H1 (cell line): ENCODE data around the gene CCDC88C.

Experiments used
- ATF3 ChIP-seq: IDR thresholded peaks from 2 replicates; pipeline ENCODE4 v1.6.1; 2011; ENCODE audit warnings: low read depth, mild to moderate bottlenecking, low read length; ENCODE audit not compliant: insufficient read depth
- BRCA1 ChIP-seq: IDR thresholded peaks from 2 replicates; pipeline ENCODE4 v1.6.1; 2012; ENCODE audit warnings: low read depth, low read length, improper control_type of control experiment
- CEBPB ChIP-seq: IDR thresholded peaks from 2 replicates; pipeline ENCODE4 v1.6.1; 2012; ENCODE audit warnings: low read depth, low read length
- CHD2 ChIP-seq: IDR thresholded peaks from 2 replicates; pipeline ENCODE4 v1.6.1; 2012; ENCODE audit warnings: low read length, improper control_type of control experiment
- CTCF ChIP-seq, 3 experiments: IDR thresholded peaks; 1 replicate in 2 of 3; 2 replicates in 1 of 3; pipeline versions ENCODE4 v1.5.1 to v1.6.1; 2011; ENCODE audit warnings: low read length in 3 of 3, mild to moderate bottlenecking in 3 of 3, inconsistent platforms in 2 of 3, low read depth in 1 of 3, moderate library complexity in 1 of 3; ENCODE audit not compliant: insufficient read depth in 1 of 3; ENCODE audit errors: control extremely low read depth in 1 of 3
- MAFK ChIP-seq: IDR thresholded peaks from 2 replicates; pipeline ENCODE4 v1.6.1; 2012; ENCODE audit warnings: low read depth, mild to moderate bottlenecking, improper control_type of control experiment, low read length
- POLR2A ChIP-seq, 2 experiments: IDR thresholded peaks; 1 replicate in 1 of 2; 2 replicates in 1 of 2; pipeline ENCODE4 v1.6.1; 2011; ENCODE audit warnings: low read depth in 2 of 2, low read length in 2 of 2, mild to moderate bottlenecking in 2 of 2; ENCODE audit errors: control extremely low read depth in 1 of 2
- RAD21 ChIP-seq, 2 experiments: IDR thresholded peaks in 1 of 2; conservative IDR thresholded peaks in 1 of 2; 2 replicates each; pipeline ENCODE4 v1.6.1; 2011; ENCODE audit warnings: low read depth in 2 of 2, low read length in 2 of 2, improper control_type of control experiment in 1 of 2, inconsistent platforms in 1 of 2, mild to moderate bottlenecking in 1 of 2, moderate library complexity in 1 of 2
- TAF1 ChIP-seq: IDR thresholded peaks from 2 replicates; pipeline ENCODE4 v1.6.1; 2011; ENCODE audit warnings: mild to moderate bottlenecking, low read depth, low read length
- TF ChIP-seq, protein P1 (sequence below): IDR thresholded peaks from 2 replicates; pipeline ENCODE4 v1.6.1; 2011; ENCODE audit warnings: low read length, improper control_type of control experiment
- TF ChIP-seq, protein P2 (sequence below): IDR thresholded peaks from 2 replicates; pipeline ENCODE4 v1.6.1; 2012; ENCODE audit warnings: inconsistent platforms

GRCh38 chr14:91324606-91325575 is 92.7 kb downstream of the CCDC88C start:
- no peak for TF ChIP-seq POLR2A (IDR thresholded peaks at IDR 0.05; ENCODE audit: control extremely low read depth in 1 of 2, low read depth in 2 of 2, low read length in 2 of 2)
- no peak for TF ChIP-seq MAFK
- no peak for TF ChIP-seq ATF3
- TF ChIP-seq CTCF (IDR thresholded peaks at IDR 0.05; ENCODE audit: control extremely low read depth in 1 of 3, insufficient read depth in 1 of 3, low read depth in 1 of 3, low read length in 3 of 3): no peak
- TF ChIP-seq TAF1: no peak
- TF ChIP-seq, protein P1, sequence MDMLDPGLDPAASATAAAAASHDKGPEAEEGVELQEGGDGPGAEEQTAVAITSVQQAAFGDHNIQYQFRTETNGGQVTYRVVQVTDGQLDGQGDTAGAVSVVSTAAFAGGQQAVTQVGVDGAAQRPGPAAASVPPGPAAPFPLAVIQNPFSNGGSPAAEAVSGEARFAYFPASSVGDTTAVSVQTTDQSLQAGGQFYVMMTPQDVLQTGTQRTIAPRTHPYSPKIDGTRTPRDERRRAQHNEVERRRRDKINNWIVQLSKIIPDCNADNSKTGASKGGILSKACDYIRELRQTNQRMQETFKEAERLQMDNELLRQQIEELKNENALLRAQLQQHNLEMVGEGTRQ: no peak
- no peak for TF ChIP-seq RAD21 (IDR thresholded peaks at IDR 0.05 in 1 of 2, conservative IDR thresholded peaks at IDR 0.05 in 1 of 2; ENCODE audit: low read depth in 2 of 2, low read length in 2 of 2)
- no peak for TF ChIP-seq CEBPB
- TF ChIP-seq BRCA1: no peak
- TF ChIP-seq, protein P2, sequence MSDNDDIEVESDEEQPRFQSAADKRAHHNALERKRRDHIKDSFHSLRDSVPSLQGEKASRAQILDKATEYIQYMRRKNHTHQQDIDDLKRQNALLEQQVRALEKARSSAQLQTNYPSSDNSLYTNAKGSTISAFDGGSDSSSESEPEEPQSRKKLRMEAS: no peak
- no peak for TF ChIP-seq CHD2
